Posterior vena cava (tissue), 2 donors: ENCODE data around the gene ZNRF2. TPM values are rescaled to one million over a fixed set of nuclear protein-coding genes. Genes with fewer than 3 reads are reported as not detected.

Experiments used
- DNase-seq: peaks from one replicate; pipeline ENCODE4 v3.0.0-alpha.2; 2020; ENCODE audit warnings: low spot score
- intact Hi-C, 2 donors: fragments of 100-400 bp; cut with DNase I; formaldehyde crosslinking; loops; one replicate each; pipeline versions ENCODE4 v1.14.1 to v1.14.2; 2022 to 2023
- total RNA-seq, 2 donors: library from RNA; stranded (reverse); fragmentation: NEBNext Ultra II Directional; extraction: Animal tissue kit (Norgen Biotek cat#: 25700); gene quantifications; one replicate each; pipeline ENCODE4 v1.2.1, GENCODE V29; 2021
- donor health status: DM: yes; HTN: yes; CAD: no.
- donor health status: DM: yes; HTN: yes; CAD: no.

Gene ZNRF2
- total RNA-seq, 2 donors from 2014 or later: 12.5 to 13.5 TPM

- DNase-seq: no peak
- intact Hi-C loops: no loop called here
Measured at GRCh38 chr7:30347226-30348082, 63.1 kb downstream of the ZNRF2 start.

DNA sequence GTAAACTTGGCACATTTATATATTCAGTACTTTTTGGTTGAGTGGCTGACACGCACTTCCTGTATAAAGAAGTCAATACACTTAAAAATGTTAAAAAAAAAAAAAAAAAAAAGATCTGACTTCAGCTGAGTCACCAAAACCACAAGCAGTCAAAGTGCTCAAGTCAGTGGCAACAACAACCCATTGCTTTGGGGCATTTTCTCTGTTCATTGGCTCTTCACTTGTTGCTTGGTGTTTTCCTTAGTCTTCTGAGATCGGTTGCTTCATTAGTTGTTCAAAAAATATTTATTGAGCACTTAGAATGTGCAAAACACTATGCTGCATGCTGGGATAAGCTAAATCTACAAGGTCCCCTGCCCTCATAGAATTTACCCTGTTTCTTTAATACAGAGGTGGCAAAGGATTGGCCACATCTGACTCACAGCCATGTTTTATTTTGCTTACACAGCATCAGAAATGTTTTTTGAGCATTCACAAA is 63.7 kb downstream of the ZNRF2 start:
- DNase-seq: no peak
- intact Hi-C loops: no loop called here

- intact Hi-C loops: no loop called here
- DNase-seq: no peak
Measured at GRCh38 chr7:30349170-30349569, 64.8 kb downstream of the ZNRF2 start.

GRCh38 chr7:30349816-30350215 is 65.4 kb downstream of the ZNRF2 start:
- DNase-seq: no peak
- intact Hi-C loops: no loop called here

- DNase-seq: no peak
- intact Hi-C loops: no loop called here
Measured at GRCh38 chr7:30351286-30351685, 66.9 kb downstream of the ZNRF2 start.

- intact Hi-C loops: no loop called here
- no peak for DNase-seq
Measured at GRCh38 chr7:30351724-30352123, 67.3 kb downstream of the ZNRF2 start.

DNA sequence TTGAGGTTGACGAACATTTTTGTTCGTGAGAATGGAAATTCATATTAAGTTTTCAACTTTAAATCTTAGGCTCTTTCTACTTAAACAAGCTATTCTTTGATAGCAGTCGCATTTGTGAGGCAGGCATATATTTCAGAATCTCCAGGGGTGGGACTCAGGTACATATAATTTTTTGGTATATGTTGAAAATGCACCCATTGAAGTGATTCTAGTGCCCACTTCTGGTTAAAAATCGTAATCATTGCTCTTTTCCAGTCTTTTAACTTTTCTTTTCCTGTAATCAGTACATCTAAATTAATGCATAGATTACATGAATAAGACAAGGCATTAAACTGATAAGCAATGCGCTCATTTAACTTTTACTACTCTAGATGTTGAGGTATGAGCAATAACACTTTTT is 67.8 kb downstream of the ZNRF2 start:
- intact Hi-C loops: no loop called here

DNA sequence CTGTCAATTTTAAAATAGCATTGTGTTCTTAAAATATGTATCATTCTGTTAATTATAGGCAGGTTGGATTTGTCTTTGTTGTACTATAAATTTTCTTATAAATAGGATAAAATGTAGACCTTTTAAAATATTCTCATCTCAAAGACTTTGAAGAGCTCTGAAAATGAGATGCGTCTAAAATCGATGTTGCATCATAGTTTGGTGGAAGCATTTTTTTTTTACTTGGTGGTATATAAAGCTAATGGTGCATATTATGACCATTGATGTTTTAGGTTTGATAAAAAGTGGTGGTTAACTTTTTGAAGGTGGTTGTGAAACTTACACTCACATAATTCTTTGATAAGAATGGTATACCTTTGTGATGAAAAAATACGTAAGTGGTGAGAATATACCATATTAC is 69.1 kb downstream of the ZNRF2 start:
- intact Hi-C loops: no loop called here
- DNase-seq: no peak

More for the DNA sequence above, 67.8 kb downstream of the ZNRF2 start:
- DNase-seq: no peak

GRCh38 chr7:30353932-30354607 is 69.7 kb downstream of the ZNRF2 start:
- intact Hi-C loops: no loop called here
- no peak for DNase-seq

DNA sequence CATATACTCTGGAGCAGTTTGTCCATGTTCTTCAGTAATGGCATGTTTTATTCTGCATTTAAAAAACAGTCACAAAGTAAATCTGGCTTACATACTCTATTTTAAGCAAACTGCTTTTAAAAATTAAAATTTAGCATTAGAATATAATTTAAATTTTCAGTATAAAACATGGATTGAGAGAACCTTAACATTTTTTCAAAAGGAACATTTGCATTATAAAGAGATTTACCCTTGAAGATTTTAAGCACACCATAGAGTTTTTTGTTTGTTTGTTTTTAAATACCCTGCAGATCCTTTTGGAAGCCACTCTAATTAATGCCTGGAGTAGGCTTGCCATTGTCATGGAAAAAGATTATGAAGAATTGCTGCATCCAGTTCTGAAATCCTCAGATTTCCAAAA is 70.4 kb downstream of the ZNRF2 start:
- intact Hi-C loops: no loop called here
- no peak for DNase-seq

DNA sequence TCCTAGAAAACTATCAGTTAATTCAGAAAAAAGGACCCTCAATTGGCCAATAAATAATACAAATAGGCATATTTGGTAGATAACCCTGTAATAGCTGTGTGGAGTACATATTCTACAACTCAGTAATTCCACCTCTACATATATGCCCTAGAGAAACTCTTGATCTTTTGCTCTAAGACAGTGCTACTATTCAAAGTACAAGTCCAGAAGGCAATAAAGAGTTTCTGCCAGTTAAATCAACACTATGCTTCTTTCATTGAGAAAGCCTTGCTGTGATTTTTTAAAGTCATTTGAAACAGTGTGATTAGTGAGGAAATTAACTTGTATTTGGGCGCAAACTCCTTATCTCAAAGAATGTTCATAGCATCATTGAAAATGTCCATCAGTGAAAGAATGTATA is 75.6 kb downstream of the ZNRF2 start:
- no peak for DNase-seq
- intact Hi-C loops: no loop called here

- intact Hi-C loops: no loop called here
- no peak for DNase-seq
Measured at GRCh38 chr7:30363778-30364563, 79.6 kb downstream of the ZNRF2 start.

GRCh38 chr7:30364773-30365172 is 80.4 kb downstream of the ZNRF2 start:
- no peak for DNase-seq
- intact Hi-C loops: no loop called here

GRCh38 chr7:30365621-30366020 is 81.2 kb downstream of the ZNRF2 start:
- intact Hi-C loops: no loop called here
- no peak for DNase-seq

- intact Hi-C loops: no loop called here
- no peak for DNase-seq
Measured at GRCh38 chr7:30366606-30367005, 82.2 kb downstream of the ZNRF2 start.

DNA sequence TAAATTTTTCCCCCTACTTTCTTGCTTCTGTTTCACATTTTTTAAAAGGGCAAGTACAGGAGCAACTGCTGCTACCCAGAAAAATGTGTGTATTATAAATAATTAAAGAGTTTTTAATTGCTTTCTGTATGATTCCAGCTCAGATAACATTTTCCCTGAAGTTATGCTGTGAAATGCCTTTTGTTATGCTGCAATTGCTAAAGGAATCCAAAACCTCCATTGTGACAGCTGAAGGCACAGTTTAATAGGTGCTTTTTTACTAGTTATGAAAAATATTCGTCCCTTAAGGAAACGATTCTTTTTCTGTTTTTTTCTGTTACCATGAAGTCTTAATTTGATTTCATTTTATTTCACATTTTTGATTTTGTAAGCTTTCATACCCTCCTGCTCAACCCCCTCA is 83.2 kb downstream of the ZNRF2 start:
- intact Hi-C loops: no loop called here
- no peak for DNase-seq

- intact Hi-C loops: no loop called here
- DNase-seq: no peak
Measured at GRCh38 chr7:30369879-30370278, 85.5 kb downstream of the ZNRF2 start.

GRCh38 chr7:30371321-30371720 is 86.9 kb downstream of the ZNRF2 start:
- intact Hi-C loops: no loop called here
- DNase-seq: no peak

DNA sequence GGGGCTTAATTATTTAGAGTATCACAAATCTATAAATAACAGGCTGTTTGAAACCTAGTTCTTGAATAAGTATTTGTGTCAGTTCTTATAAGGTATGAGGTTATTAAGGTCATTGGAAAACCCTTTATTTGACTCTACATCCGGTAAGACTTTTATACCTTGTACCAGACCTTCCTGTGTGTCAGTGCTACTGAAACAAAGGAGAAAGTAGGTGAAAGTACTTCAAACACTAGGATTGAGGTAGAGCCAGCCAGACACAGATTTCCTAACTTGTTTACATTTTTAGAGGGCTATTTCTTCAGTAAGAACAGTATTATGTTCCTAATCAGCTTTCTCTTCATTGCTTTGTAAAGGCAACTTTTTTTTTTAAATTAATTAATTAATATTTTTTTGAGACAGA is 93.9 kb downstream of the ZNRF2 start:
- intact Hi-C loops: no loop called here
- DNase-seq: no peak

- DNase-seq: no peak
- intact Hi-C loops: no loop called here
Measured at GRCh38 chr7:30379131-30379530, 94.7 kb downstream of the ZNRF2 start.
